ENCODE data around the gene ZNF552. TPM values are rescaled to one million over a fixed set of nuclear protein-coding genes. Genes with fewer than 3 reads are reported as not detected.
A peak's percentile ranks its signal among the peaks of the same experiment; 100 is the strongest.
"Not testable (repeated sequence)": the region's sequence is repeated elsewhere in the genome, so short reads cannot be mapped to it uniquely, and the experiment has no call there.

Gene ZNF552
- total and polyA plus RNA-seq, 8 donors: 3.4 to 5.8 (median 4.1) TPM

GRCh38 chr19:57821501-57821900, 6.8 kb upstream of the ZNF552 start:
- H3K9me3 ChIP-seq; H3K36me3 ChIP-seq; DNase-seq; ATAC-seq; FAIRE-seq; H3K27me3 ChIP-seq; H3K4me3 ChIP-seq; intact Hi-C loops (cut with DNase I); H3K27ac ChIP-seq: not testable (repeated sequence)
- 85 to 87% methylated on average over 3 of the region's 3 CpGs for WGBS, 2 donors
- H3K4me1 ChIP-seq: peaks cover 6 to 25% (median 7%) of the 10 kb centered on the region in 3 donors

DNA sequence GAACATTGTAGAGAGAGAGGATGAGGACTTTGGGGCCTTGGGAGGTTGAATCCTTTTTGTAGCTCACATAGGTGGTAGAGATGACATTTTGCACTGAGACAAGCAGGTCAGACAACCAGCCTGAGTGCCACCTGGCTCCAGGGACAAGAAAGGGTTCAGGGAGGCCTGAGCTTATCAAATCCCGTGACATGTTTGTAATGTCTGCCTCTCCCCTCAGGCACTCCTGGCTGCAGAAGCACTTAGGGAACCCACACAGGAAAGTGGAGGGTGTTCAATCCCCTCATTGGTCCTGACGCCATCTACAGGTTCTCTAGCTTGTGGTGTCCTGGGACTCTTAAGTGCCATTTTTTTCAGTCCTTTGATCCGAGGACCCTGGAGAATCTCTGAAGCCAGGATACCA, 6.4 kb upstream of the ZNF552 start:
- FAIRE-seq; DNase-seq; intact Hi-C loops (cut with DNase I); H3K9me3 ChIP-seq; H3K27me3 ChIP-seq; H3K27ac ChIP-seq; ATAC-seq; H3K36me3 ChIP-seq: not testable (repeated sequence)
- Histone ChIP-seq H3K4me3 (peak overlapping the region in 3 of 4 donors; percentile 89 to 92 (median 92)), H3K4me1 (peaks cover 6 to 25% (median 7%) of the 10 kb centered on the region in 3 donors)
- WGBS, 2 donors: 27 to 36% methylated on average over 2 of the region's 3 CpGs

GRCh38 chr19:57820599-57820998, 5.9 kb upstream of the ZNF552 start:
- H3K27ac ChIP-seq: no peak overlapping the region
- H3K4me3 ChIP-seq: peak overlapping the region; percentile 73 to 92 (median 90)
- WGBS, 2 donors: 29 to 30% methylated on average over 6 of the region's 6 CpGs
- ATAC-seq: no peak
- H3K36me3 ChIP-seq: no peaks in the 10 kb centered on the region
- no peak for DNase-seq
- peaks cover 6 to 25% (median 7%) of the 10 kb centered on the region in 3 donors for H3K4me1 ChIP-seq
- H3K27me3 ChIP-seq: no peaks in the 10 kb centered on the region
- TF ChIP-seq, protein P1, sequence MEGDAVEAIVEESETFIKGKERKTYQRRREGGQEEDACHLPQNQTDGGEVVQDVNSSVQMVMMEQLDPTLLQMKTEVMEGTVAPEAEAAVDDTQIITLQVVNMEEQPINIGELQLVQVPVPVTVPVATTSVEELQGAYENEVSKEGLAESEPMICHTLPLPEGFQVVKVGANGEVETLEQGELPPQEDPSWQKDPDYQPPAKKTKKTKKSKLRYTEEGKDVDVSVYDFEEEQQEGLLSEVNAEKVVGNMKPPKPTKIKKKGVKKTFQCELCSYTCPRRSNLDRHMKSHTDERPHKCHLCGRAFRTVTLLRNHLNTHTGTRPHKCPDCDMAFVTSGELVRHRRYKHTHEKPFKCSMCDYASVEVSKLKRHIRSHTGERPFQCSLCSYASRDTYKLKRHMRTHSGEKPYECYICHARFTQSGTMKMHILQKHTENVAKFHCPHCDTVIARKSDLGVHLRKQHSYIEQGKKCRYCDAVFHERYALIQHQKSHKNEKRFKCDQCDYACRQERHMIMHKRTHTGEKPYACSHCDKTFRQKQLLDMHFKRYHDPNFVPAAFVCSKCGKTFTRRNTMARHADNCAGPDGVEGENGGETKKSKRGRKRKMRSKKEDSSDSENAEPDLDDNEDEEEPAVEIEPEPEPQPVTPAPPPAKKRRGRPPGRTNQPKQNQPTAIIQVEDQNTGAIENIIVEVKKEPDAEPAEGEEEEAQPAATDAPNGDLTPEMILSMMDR (IDR thresholded peaks at IDR 0.05): no peak
- no peak for FAIRE-seq
- no peaks in the 10 kb centered on the region for H3K9me3 ChIP-seq
- intact Hi-C loops (cut with DNase I): no loop called here

DNA sequence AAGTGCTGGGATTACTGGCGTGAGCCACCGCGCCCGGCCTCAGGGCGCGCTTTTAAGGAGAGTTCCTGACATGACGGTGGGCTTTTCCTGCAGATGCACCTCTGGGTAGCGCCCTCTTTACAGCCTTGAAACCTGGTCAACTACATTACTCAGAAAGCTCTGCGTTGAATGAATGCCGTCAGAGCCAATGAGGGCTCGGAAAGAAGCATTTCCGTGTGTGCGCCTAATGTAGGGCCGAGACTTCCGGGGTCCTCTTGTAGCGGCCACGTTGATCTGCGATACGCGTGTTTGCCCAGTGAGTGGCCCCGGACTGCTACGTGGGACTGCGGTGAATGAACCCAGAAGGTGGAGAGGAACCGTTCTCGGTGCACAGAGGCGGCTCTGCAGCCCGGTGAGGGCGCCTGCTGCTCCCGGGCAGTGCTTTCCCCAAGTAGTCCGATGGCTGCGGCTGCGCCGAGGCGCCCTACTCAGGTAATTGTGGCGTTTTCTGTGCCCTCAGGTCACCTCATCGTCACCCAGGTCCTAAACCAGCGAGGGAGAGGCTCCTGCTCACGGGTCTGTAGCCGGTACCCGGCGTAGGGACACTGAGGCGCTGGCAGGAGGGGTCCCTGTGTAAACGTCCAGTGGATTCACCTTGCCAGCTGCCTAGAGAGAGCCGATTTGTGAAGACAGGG, 4.9 kb upstream of the ZNF552 start:
- WGBS, 2 donors: 0 to 1% methylated on average over 42 to 44 of the region's 44 CpGs
- Histone ChIP-seq H3K27ac (peak overlapping the region; percentile 75 to 93 (median 87)), H3K9me3 (no peaks in the 10 kb centered on the region), H3K27me3 (no peaks in the 10 kb centered on the region), H3K4me1 (peaks cover 7 to 25% (median 10%) of the 10 kb centered on the region in 3 donors), H3K36me3 (no peaks in the 10 kb centered on the region), H3K4me3 (peak overlapping the region; percentile 73 to 92 (median 90))
- peak; percentile 84 to 92 (median 87) for ATAC-seq
- FAIRE-seq: no peak
- intact Hi-C loops (cut with DNase I): no loop called here
- TF ChIP-seq, protein P1 (IDR thresholded peaks at IDR 0.05): no peak
- DNase-seq: peak; percentile 77 to 93 (median 88)

- intact Hi-C loops (cut with DNase I): no loop called here
- DNase-seq: no peak
- peaks cover 7 to 23% (median 10%) of the 10 kb centered on the region in 3 donors for H3K4me1 ChIP-seq
These were observed 3.7 kb upstream of the ZNF552 start for GRCh38 chr19:57818378-57818777.

More at GRCh38 chr19:57818378-57818777, 3.7 kb upstream of the ZNF552 start:
- no peak overlapping the region for H3K4me3 ChIP-seq
- TF ChIP-seq, protein P1 (IDR thresholded peaks at IDR 0.05): no peak
- ATAC-seq (no peak), FAIRE-seq (no peak)
- no peaks in the 10 kb centered on the region for H3K27me3 ChIP-seq
- no peaks in the 10 kb centered on the region for H3K36me3 ChIP-seq
- no peak overlapping the region for H3K27ac ChIP-seq
- WGBS, 2 donors: 83 to 87% methylated on average over 7 of the region's 7 CpGs
- H3K9me3 ChIP-seq: no peaks in the 10 kb centered on the region

Measured in pancreas (tissue), 10 donors.